Stimulated activated CD4-positive, alpha-beta T cell treated with anti-CD3 and anti-CD28 coated beads, Interleukin-15, amount 100 ng/mL, for 1 hour (primary cell): Measurements from ENCODE around the gene PANX2.
"Not testable (repeated sequence)": the region's sequence is repeated elsewhere in the genome, so short reads cannot be mapped to it uniquely, and the experiment has no call there.

Source experiments
- DNase-seq, 2 donors: peaks; one replicate each; pipeline ENCODE4 v3.0.0-alpha.2; 2020; ENCODE audit warnings: low read depth in 1 of 2, low spot score in 1 of 2

Gene PANX2

DNA sequence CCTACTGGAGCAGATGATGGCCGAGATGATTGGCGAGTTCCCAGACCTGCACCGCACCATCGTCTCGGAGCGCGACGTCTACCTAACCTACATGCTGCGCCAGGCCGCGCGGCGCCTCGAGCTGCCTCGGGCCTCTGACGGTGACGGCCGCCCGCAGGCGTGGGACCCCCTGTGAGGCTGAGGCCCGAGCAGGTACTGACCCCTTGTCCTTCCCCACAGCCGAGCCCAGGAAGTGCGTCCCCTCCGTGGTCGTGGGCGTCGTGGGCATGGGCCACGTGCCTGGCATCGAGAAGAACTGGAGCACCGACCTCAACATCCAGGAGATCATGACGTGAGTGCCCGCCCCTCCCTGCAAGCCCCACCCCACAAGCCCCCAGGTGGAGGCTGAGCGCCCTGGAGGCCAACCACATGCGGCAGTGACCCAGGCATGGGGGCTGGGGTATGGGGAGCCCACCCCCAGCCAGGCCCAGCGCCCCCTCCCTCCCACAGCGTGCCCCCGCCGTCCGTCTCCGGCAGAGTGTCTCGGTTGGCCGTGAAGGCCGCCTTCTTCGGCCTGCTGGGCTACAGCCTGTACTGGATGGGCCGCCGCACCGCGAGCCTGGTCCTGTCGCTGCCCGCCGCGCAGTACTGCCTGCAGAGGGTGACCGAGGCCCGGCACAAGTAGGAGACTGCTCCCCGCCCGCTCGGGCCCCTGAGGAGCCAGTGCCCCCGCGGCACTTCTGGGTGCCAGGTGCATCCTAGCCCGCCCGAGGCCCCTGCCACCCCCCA is 27.5 kb downstream of the PANX2 start:
- no peak for DNase-seq

- DNase-seq, result no peak
Observed at GRCh38 chr22:50198624-50199017, 28.1 kb downstream of the PANX2 start.

- DNase-seq, result no peak
Observed at GRCh38 chr22:50199251-50199721, 28.8 kb downstream of the PANX2 start.

DNA sequence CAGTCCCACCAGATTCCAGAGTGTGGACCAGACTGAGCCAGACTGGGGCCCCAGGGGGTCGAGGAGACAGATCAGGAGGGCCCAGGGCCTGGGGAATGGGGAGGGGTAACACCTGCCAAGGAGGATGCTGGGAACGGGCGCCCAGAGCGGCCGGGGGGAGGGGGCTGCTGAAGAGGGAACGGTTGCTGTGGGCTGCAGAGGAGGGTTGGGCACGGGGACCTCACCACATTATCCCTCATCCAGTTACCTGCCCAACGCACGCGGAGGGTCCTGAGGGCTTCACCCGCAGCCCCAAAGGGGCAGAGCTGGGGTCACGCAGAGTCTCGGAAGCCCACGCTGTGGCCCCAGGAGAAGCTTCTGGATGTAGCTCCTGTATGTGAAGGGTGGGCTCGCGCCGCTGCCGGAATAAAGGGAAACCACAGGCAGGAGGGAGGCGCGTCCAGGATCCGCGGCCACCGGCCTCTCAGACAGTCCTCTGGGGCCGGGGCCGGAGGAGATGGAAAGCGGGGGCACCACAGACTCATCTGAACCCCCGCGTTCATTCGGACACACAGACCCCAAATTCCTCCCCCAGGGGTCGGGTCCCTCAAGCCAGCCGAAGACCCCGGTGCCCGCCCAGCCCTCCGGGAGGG is 29.4 kb downstream of the PANX2 start:
- no peak for DNase-seq

GRCh38 chr22:50200461-50201190 is 30.1 kb downstream of the PANX2 start, which contains the start of gene SELENOO:
SELENOO (plus strand) TSS chr22:50201011; CDS start chr22:50201037, 26 bp downstream.
- peak; percentile 87 to 92 for DNase-seq

GRCh38 chr22:50201191-50202129 is 30.9 kb downstream of the PANX2 start:
- no peak for DNase-seq

DNA sequence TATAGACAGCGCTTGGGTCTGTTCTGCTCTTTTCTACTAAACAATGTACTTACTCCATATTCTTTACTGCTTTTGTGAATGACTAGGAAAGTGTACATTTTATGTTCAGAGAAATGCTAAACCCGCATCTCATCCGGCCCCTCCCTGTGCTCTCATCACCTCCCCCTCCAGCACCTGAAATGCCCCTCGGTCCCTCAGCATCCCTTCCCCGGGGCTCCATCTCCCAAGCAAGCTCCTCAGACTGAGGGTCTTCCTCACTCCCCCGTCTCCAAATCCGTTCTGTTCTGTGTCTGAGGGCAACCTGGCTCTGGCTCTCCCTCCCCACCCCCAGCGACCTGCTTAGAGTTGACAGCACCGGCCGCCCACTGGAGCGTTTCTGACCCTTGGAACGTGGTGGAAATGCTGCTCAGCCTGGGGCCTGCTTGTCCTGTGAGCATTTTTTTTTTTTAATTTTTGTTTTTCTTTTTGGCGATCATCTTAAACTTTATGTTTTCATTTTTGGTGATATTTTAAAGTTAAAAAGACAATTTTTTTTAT is 31.7 kb downstream of the PANX2 start:
- no peak for DNase-seq

DNA sequence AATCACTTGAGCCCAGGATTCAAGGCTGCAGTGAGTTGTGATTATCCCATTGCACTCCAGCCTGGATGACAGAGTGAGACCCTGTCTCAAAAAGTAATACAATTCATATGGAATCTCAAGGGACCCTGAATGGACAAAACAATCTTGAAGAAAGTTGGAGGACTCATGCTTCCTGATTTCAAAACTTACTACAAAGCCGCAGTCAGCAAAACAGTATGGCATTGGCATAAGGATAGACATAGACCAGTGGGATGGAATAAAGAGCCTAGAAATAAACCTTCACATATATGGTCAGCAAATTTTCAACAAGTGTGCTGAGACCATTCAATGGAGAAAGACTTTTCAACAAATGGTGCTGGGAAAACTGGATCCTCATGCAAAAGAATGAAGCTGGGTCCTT is 32.8 kb downstream of the PANX2 start:
- DNase-seq, result no peak

- DNase-seq, result no peak
Observed at GRCh38 chr22:50204571-50204970, 34.0 kb downstream of the PANX2 start.

- DNase-seq, result not testable (repeated sequence)
Observed at GRCh38 chr22:50204998-50205397, 34.5 kb downstream of the PANX2 start.

- DNase-seq, result no peak
Observed at GRCh38 chr22:50205781-50206569, 35.4 kb downstream of the PANX2 start.

GRCh38 chr22:50206599-50206998 is 36.1 kb downstream of the PANX2 start:
- no peak for DNase-seq

GRCh38 chr22:50207383-50208140 is 37.0 kb downstream of the PANX2 start:
- DNase-seq, result no peak

DNA sequence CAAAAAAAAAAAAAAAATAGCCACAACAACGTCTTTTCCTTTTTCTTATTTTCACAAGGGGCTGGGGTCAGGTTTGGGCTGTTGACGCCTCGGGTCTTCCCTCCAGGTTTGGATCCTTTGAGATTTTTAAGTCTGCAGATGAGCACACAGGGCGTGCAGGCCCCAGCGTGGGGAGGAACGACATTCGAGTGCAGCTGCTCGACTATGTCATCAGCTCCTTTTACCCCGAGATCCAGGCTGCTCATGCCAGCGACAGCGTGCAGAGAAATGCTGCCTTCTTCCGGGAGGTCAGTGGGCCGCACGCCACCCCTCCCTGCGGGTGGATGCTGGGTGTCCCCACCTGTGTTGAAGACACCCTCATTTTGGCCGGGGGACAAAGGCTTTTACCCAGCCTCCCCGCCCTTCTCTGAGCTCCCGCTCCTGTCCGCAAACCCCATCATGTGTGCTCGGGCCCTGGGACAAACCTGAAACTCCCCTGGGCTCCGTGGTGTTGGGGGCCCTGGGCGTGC is 38.0 kb downstream of the PANX2 start:
- no peak for DNase-seq

DNA sequence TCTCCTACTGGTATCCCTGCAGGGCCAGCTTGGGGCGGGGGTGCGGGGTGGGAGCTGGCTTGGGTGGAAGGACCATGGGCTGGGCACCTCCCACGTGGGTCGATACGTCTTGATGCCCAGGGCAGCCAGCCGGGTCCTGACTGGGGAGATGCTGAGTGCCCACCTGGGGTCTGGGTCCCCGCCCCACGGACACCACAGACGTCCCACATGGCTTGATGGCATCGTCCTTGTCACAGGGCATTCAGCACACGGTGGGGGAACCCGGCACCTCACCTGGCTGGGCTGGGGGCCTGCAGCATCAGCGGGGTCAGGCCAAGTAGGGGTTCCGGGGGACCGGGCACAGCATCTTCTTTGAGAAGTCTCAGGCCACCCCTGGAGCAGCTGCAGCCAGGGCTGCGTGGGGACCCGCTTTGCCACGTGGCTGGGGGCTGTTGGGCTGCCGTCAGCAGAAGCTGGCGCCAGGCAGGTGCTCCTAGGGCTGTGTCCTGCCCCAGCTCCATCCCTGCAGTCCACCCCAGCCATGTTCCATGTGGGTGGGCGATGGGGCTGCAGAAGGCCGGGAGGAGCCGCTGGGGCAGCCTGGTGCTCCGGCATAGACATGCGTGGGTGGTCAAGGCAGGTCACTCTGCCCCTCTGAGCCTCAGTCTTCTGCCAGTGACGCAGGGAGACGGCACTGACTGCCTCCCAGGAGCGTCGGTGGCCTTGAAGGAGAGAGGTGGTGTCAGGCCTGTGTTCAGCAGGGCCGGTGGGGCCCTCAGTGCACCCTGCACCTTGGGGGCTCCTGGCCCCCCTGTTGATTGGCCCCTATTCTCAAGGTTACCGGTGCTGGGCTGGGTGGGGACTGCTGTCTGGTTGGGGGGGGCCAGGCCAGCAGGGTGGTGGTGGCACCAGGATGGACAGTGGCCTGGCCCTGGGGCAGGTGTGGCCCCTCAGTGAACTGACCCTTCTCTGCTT is 38.7 kb downstream of the PANX2 start:
- DNase-seq, result no peak

- peak; percentile 50 to 52 for DNase-seq
Observed at GRCh38 chr22:50209893-50210292, 39.4 kb downstream of the PANX2 start.

DNA sequence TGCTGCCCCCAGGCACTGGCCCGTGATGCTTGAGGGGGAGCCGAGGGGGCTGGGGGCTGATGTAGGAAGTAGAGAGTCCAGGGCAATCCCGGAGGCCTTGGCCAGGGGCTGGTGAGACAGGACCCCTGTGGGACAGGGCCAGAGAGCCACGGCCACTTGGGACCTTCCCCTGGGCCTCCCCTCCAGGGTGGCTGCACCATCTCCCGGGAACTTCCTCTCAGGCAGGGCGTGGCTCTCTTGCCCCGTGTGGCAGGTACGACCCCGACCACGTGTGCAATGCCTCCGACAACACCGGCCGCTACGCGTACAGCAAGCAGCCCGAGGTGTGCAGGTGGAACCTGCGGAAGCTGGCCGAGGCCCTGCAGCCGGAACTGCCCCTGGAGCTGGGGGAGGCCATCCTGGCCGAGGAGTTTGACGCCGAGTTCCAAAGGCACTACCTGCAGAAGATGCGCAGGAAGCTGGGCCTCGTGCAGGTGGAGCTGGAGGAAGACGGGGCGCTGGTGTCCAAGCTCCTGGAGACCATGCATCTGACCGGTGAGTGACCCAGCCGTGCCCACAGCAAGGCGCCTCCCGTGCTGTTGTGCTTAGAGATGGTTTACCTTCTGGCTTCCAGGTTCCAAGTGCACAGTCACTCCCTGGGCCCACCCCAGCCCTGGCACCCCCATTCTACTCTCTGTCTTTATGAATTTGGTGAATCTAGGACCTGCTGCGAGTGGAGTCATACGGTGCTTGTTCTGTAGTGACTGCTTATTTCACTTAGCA is 40.0 kb downstream of the PANX2 start:
- DNase-seq, result no peak
